ENCODE data around the gene SOST.

Gene SOST

DNA sequence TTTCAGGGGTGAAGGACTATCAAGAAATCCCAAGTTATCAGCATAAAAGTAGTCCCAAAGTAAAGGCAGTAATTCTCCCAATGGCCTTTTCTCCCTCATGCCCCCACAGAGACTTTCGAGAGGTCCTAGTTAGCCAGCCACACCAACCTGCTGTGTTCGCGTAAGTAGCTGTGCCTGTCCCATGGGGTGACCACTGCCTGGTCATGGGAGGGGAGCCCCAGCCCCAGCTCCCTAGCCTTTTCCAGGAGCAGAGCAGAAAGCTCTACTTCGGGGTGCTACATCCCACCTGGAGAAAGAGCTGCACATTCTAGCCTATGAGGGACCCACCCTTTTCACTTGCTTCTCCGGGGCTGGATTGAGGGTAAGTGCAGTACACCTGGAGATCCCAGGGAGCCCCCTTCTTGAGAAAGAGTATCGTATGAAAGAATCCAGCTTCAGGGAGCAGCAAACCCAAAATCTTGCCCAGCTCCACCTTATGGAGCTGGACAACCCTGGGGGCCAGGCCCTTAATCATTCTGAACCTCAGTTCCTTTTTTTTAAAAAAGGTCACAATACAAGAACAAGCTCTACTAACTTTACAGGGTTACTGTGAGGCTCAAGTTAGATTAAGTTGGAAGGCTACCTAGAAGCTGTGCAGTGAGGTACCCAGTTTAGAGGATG is 8.6 kb upstream of the SOST start:
- TF ChIP-seq, protein P1, sequence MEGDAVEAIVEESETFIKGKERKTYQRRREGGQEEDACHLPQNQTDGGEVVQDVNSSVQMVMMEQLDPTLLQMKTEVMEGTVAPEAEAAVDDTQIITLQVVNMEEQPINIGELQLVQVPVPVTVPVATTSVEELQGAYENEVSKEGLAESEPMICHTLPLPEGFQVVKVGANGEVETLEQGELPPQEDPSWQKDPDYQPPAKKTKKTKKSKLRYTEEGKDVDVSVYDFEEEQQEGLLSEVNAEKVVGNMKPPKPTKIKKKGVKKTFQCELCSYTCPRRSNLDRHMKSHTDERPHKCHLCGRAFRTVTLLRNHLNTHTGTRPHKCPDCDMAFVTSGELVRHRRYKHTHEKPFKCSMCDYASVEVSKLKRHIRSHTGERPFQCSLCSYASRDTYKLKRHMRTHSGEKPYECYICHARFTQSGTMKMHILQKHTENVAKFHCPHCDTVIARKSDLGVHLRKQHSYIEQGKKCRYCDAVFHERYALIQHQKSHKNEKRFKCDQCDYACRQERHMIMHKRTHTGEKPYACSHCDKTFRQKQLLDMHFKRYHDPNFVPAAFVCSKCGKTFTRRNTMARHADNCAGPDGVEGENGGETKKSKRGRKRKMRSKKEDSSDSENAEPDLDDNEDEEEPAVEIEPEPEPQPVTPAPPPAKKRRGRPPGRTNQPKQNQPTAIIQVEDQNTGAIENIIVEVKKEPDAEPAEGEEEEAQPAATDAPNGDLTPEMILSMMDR (conservative IDR thresholded peaks at IDR 0.05) = no peak

DNA sequence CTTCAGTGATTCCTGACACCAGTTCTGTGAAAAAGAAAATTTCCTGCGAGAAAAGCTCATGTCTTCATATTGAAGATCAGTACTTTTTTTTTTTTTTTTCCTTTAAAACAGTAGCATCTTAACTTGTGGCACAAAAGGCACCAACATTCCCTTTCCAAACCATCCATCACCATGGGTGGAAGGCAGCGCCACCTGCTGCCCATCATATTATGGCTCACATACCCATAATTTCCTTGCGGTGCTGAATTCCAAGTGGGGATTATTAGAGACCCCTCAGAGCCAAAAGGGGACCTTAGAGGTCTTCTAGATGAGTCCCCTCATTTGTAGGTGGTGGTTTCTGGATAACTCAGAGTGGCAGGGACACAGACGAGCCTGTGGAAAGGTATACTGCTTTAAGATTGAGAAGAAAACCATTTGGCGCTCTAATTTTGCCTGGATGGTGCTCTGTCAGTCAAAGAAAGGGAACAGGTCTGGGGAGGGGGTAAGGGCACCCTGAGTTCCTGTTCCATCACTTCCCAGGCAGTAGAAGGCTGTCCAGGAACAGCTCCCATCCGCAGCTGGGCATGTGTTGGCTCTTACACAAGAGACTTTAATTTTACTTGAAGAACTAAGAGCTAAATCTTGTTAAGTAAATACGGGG is 7.9 kb upstream of the SOST start:
- TF ChIP-seq, protein P1 (conservative IDR thresholded peaks at IDR 0.05) = peak; percentile 97
- no peak overlapping the region for H3K27ac ChIP-seq

More for the DNA sequence above, 8.6 kb upstream of the SOST start:
- no peak overlapping the region for H3K27ac ChIP-seq

DNA sequence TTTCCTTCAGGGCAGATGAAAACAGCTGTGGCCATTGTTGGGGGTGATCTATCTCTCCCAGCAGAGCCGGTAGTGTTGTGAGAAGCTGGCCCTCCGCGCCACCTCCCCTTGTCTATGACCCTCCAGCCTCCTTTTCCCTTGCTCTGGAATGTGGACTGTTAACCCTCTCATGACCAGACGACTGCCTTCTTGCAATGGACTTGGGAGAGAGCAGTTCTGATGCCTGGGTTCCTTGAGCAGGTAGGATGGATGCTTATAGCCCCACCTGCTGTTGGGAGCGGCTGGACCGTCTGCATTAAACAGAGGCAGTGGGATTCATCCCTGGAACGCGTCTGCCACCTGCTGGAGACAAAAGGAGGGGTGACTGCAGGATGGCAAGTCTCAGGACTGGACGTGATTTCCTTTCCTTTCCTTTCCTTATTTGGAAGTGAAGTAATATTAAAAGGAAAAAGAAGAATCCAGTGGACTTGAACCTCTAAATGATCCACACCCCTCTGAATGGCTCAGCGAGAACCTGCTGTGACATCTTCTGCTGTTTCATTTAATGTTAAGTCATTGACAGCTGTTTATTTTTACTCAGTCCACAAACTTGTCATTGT is 1.8 kb upstream of the SOST start:
- TF ChIP-seq, protein P1 (conservative IDR thresholded peaks at IDR 0.05) = peak; percentile 100
- no peak overlapping the region for H3K27ac ChIP-seq

DNA sequence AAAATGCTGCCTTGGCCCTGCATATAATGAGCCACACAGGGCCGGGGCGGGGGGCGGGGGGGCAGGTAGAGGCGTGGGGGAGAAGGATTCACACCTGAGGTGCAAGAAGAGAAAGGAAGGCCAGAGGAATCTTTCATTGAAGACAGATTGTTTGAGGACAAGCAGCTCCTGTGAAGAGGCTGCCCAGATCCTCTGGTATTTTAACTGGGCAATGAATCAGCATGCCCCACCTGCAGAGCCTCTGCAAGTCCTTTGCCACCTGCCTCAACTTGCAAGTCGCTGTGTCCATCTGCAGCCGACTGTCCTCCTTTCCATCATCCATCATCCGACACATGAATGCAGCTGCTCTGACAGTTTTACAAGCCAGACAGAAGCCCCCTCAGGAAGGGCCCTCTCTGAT is 1.2 kb upstream of the SOST start:
- TF ChIP-seq, protein P1 (conservative IDR thresholded peaks at IDR 0.05) = no peak
- no peak overlapping the region for H3K27ac ChIP-seq

DNA sequence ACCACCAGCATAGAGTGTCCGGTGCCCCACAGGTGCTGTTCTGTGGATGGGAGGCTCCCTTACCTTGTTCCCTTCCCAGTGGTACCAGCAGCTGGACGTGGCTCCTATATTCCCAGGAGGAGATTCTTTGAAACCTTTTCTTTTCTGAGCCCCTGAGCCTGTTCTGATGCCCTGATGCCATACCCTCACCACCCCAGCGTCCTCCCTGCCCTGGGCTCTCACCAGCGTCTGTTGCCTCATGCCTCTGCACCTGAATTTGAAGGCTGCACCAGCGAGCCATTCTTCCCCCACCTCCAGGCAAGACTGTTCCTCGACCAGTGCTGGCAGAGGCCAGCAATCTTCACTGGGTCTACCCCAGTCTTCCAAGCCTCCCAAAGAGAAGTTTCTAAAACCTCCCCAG is 505 bp downstream of the SOST start:
- H3K27ac ChIP-seq = no peak overlapping the region
- TF ChIP-seq, protein P1 (conservative IDR thresholded peaks at IDR 0.05) = no peak

DNA sequence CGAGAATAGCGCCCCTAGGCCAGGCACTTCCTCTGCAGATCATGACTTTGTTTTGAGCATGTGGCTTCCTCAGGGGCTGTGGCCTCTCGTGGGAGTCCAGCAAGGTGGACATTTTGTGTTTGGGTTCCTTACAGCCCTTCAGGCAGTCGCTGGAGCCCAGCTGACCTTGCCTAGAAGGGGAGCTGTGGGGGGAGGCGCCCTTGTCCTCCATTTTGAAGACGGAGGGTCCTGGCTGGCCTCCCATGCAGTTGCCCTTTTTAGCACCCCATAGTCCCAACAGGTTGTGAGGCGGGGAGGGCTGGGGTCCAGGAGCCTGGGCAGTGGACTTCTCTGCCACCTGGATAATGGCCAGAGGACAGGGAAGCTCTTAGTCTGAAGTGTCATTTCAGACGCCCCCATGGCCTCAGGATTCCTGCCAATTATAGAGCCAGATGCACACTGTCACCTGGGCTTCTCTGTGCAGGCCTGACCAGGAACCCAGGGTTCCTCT is 1.4 kb downstream of the SOST start:
- TF ChIP-seq, protein P1 (conservative IDR thresholded peaks at IDR 0.05) = no peak

DNA sequence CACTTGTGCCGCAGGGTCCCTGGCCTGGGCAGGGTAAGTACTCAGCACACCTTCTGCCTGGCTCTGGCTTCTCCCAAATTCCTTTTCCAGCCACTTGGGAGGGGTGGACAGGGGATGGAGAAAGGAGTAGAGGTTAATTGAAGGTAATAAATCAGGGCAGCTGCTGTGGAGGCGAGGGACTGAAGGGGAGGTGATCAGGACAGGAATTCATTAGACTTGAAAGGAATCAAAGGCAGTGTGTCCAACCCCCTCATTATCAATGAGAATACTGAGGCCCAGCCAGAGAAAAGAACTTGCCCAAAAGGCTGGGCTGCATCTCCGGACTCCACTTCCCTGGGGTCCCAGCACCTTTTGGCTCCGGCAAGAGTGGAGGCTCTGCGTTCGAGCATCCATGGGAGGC is 2.4 kb downstream of the SOST start:
- no peak overlapping the region for H3K27ac ChIP-seq
- TF ChIP-seq, protein P1 (conservative IDR thresholded peaks at IDR 0.05) = no peak

More for the DNA sequence above, 1.4 kb downstream of the SOST start:
- no peak overlapping the region for H3K27ac ChIP-seq

Measured in VCaP (cell line).